ENCODE measurements around the gene C13orf46. TPM values are rescaled to one million over a fixed set of nuclear protein-coding genes. Genes with fewer than 3 reads are reported as not detected.
"Not testable (repeated sequence)": the region's sequence is repeated elsewhere in the genome, so short reads cannot be mapped to it uniquely, and the experiment has no call there.

C13orf46 gene
- total RNA-seq (ENCODE audit: low replicate concordance), result 0.16 and 0.27 TPM in 2 replicates

DNA sequence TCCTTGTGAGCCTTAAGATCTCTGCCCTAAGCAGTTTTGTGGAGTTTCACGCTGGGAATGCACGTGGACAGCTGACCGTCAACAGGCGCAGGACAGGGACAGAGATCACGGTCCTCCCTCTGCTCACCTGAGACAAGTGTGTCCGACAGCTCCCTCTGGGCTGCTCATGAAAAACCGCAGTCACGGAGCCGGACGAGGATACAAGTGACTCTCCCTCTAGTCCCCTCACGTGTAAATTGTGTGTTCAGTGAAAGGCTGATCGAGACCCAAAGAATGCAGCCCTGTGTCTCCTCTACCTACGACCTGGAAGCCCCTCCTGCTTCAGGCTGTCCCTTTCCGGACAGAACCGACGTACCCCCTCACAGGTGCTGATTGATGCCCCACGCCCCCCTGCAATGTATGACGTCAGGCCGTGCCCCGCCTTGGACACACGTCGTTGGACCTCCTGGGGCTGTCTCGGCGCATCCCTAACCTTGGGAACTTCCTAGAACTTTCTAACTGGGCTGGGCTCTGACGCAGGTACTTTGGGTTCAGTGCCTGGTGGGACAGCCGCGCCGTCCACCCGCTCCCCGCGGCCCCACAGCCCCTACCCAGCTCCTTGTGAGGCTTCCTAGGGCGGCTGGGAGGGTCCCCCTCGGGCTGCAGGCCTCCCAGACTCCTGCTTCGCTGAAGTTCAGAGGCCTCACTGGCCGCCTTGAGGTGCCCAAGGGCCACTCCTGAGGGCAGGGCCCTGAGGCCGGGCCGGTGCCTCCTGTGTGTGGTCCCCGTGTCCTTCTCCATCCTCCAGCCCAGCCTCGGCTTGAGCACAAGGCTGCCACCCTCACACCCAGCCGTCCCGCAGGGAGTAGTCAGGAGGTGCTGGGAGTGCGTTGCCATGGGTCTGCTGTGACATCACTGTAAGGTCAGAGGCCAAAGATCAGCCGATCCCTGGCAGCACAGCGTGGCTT is at the start of gene C13orf46:
TSS of gene C13orf46 (minus strand) at position 859 of the 947 bp plus-strand sequence. CDS start at position 780, 79 bp downstream.
- no peak within 1 kb of the TSS for H3K4me3 ChIP-seq (ENCODE audit: low read depth, low read length)
- TF ChIP-seq, protein P1, sequence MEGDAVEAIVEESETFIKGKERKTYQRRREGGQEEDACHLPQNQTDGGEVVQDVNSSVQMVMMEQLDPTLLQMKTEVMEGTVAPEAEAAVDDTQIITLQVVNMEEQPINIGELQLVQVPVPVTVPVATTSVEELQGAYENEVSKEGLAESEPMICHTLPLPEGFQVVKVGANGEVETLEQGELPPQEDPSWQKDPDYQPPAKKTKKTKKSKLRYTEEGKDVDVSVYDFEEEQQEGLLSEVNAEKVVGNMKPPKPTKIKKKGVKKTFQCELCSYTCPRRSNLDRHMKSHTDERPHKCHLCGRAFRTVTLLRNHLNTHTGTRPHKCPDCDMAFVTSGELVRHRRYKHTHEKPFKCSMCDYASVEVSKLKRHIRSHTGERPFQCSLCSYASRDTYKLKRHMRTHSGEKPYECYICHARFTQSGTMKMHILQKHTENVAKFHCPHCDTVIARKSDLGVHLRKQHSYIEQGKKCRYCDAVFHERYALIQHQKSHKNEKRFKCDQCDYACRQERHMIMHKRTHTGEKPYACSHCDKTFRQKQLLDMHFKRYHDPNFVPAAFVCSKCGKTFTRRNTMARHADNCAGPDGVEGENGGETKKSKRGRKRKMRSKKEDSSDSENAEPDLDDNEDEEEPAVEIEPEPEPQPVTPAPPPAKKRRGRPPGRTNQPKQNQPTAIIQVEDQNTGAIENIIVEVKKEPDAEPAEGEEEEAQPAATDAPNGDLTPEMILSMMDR (IDR thresholded peaks at IDR 0.05; ENCODE audit: insufficient read depth, low read length), result no peak
- no peak for DNase-seq (ENCODE audit: low read depth)

DNA sequence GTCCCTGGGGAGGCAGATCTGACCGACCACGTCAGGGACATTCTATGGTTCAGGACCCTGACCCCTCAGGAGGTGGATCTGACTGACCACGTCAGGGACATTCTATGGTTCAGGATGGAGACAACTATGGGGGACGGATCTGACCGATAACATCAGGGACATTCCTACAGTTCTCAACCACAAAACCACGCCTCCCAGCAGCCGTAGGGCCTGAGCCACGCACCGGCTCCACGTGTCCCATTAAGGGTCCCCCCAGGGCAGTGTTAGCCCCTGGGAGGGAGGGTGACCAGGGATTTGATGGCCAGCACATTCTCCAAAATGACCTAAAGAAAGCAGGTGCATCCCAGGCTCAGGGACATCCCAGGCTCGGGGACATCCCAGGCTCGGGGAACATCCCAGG is 49.0 kb upstream of the C13orf46 start:
- TF ChIP-seq, protein P1 (IDR thresholded peaks at IDR 0.05; ENCODE audit: insufficient read depth, low read length), result no peak
- no peak for DNase-seq (ENCODE audit: low read depth)
- no peak overlapping the region for H3K4me3 ChIP-seq (ENCODE audit: low read depth, low read length)

DNA sequence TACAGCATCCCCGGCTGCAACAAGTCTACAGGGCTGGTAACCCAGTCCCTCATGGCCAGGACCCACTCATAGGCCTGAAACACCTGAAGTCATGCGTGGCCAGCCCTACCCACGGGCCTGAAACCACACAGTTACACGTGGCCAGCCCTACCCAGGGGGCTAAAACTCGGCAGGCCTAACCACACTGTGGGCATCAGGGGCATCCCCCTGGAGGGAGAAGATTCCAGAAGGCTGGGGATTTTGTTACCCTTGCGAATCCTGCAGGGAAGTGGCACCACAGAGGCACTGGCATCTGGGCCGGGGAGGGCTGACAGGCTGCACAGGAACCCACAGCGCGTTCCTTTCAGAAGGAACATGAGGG is 48.4 kb upstream of the C13orf46 start:
- DNase-seq (ENCODE audit: low read depth), result no peak
- H3K4me3 ChIP-seq (ENCODE audit: low read depth, low read length), result no peak overlapping the region
- TF ChIP-seq, protein P1 (IDR thresholded peaks at IDR 0.05; ENCODE audit: insufficient read depth, low read length), result no peak

- no peak for DNase-seq (ENCODE audit: low read depth)
- TF ChIP-seq, protein P1 (IDR thresholded peaks at IDR 0.05; ENCODE audit: insufficient read depth, low read length), result no peak
- H3K4me3 ChIP-seq (ENCODE audit: low read depth, low read length), result no peak overlapping the region
These were observed 47.8 kb upstream of the C13orf46 start for GRCh38 chr13:114021464-114022308.

DNA sequence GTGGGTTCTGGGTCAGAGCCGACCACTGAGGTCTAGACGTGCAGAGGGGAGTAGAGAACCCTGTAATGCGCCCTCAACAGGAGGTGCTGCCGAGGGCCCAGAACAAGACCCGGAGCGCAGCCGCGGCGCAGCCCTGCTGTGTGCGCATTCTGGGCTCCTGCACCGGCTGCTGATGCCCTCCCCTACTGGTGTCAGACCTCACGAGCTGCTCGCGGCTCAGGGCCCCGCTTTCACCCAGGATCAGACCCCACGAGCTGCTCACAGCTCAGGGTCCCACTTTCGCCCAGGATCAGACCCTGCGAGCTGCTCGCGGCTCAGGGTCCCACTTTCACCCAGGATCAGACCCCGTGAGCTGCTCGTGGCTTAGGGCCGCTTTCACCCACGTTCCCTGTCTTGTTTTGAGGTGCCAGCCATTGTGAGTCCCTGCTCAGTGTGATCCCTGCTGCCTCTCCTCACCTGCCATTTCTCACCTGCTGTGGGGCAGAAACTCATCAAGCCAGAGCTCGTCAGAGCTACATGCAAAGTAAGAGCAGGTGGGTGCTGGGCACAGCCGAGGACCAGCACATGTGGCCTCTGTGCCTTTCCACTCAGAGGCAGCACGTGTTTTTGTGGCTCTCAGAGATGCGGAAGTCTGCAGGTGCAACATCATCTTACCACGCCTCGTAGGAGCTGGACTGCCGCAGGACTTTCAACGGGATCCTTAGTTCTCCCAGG is 47.0 kb upstream of the C13orf46 start:
- DNase-seq (ENCODE audit: low read depth), result no peak
- TF ChIP-seq, protein P1 (IDR thresholded peaks at IDR 0.05; ENCODE audit: insufficient read depth, low read length), result no peak
- no peak overlapping the region for H3K4me3 ChIP-seq (ENCODE audit: low read depth, low read length)

DNA sequence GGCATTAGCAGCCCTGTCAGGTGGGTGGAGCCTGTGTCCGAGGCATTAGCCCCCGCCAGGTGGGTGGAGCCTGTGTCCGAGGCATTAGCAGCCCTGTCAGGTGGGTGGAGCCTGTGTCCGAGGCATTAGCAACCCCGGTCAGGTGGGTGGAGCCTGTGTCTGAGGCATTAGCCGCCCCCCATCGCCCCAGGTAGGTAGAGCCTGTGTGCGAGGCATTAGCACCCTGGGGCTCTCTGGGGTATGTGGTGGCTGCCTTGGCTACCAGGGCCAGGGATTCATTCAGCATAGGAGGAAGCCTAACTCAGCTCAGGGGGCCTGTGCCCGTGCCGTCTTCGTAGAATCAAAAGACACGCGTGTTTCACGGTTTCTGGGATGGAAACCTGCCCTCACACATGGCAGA is 46.3 kb upstream of the C13orf46 start:
- H3K4me3 ChIP-seq (ENCODE audit: low read depth, low read length); DNase-seq (ENCODE audit: low read depth): not testable (repeated sequence)

Measured in fibroblast of the aortic adventitia (primary cell).